Breast epithelium (tissue), 3 donors: ENCODE data around the gene HDAC10.

ENCODE experiments used
- CTCF ChIP-seq, 3 donors: fragments of 450-650 bp; IDR thresholded peaks; one replicate each; pipeline ENCODE4 v1.5.1; 2016 to 2017; ENCODE audit warnings: antibody characterized with exemption in 3 of 3, mild to moderate bottlenecking in 3 of 3, moderate library complexity in 3 of 3
- POLR2A ChIP-seq: fragments of 450-650 bp; IDR thresholded peaks from one replicate; pipeline ENCODE4 v1.6.1; 2016; ENCODE audit warnings: antibody characterized with exemption, mild to moderate bottlenecking, moderate library complexity

- no peak for TF ChIP-seq CTCF (IDR thresholded peaks at IDR 0.05)
- no peak for TF ChIP-seq POLR2A
Measured at GRCh38 chr22:50201191-50202129, 49.6 kb downstream of the HDAC10 start.
